GM19467 (cell line): ENCODE data around the gene NCOR1.
A peak's percentile ranks its signal among the peaks of the same experiment; 100 is the strongest.

ENCODE experiments used
- ATAC-seq: cut with Tn5 transposase; IDR thresholded peaks from one replicate; pipeline ENCODE4 v1.9.1; 2021; ENCODE audit warnings: mild to moderate bottlenecking, moderate library complexity; ENCODE audit not compliant: unreplicated experiment

Gene NCOR1

GRCh38 chr17:15981646-15982580 lies 233.4 kb downstream of the NCOR1 start:
- ATAC-seq, result no peak

DNA sequence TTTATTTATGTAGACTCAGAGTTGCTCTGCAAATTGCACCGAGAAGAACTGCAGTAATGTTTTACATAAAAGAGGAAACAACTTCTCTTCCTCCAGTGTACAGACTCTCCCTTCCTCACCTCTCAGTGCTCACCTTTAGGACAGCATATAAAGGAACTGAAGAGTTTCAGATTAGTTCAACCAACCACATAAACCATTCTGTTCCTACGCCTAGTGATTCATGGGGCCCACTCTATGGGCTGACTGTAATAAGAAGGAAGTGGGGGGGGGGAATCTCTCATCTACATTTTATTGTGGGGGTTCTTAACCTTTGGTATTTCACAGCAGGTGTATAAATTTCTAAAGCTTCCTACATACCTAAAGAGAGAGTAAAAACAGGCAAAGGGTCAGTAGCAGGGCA lies 234.1 kb downstream of the NCOR1 start:
- peak; percentile 70 for ATAC-seq
